NT2/D1 (cell line): ENCODE measurements around the gene NDUFS6.

ENCODE experiments used
- SUZ12 ChIP-seq: IDR thresholded peaks from 2 replicates; pipeline ENCODE4 v1.6.1; 2011; ENCODE audit not compliant: insufficient read length, insufficient read depth; ENCODE audit errors: extremely low read depth
- ZNF274 ChIP-seq: IDR thresholded peaks from 2 replicates; pipeline ENCODE4 v1.6.1; 2011; ENCODE audit warnings: mild to moderate bottlenecking, low read depth, low read length

DNA sequence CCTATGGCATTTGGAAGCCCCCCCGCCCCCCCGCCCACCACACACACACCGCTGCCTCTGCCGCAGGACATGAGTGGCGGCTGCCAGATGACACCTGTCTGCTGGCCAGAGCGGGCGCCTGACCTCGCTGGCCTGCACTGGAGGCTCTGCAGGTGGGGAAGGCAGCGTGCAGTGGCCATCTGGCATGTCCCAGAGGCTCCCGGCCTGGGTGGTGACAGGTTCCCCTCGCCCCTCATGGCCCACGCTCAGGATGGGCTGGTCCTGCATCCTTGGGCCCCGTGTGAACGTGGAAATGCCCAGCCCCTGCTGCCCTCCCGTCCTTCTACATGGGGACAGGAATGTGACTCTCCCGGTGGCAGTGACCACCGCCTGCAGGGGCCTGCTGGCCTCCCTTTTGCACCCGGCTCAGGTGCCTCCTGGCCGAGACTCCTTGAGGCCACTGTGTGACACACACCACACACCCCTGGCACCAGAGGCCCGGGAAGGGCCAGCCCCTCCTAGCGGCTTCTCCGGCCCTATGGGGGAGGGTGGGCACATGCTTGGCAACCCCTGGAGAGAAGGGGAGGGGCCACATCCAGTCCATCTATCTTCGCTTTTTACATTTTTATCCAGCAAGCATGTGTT is 51.2 kb downstream of the NDUFS6 start:
- no peak for TF ChIP-seq ZNF274
- TF ChIP-seq SUZ12 = no peak
